Astrocyte (in vitro differentiated cells and primary cell): ENCODE results near the gene TMEM52B.

Experiments used
- EZH2 ChIP-seq: IDR thresholded peaks from 2 replicates; pipeline ENCODE4 v1.6.1; 2012; ENCODE audit warnings: mild to moderate bottlenecking, low read length, inconsistent platforms; ENCODE audit not compliant: insufficient read depth
- TF ChIP-seq, protein P1 (sequence below): IDR thresholded peaks from 2 replicates; pipeline ENCODE4 v1.5.1; 2011; ENCODE audit warnings: low read depth, mild to moderate bottlenecking, inconsistent platforms, low read length, moderate library complexity; ENCODE audit not compliant: insufficient read depth

DNA sequence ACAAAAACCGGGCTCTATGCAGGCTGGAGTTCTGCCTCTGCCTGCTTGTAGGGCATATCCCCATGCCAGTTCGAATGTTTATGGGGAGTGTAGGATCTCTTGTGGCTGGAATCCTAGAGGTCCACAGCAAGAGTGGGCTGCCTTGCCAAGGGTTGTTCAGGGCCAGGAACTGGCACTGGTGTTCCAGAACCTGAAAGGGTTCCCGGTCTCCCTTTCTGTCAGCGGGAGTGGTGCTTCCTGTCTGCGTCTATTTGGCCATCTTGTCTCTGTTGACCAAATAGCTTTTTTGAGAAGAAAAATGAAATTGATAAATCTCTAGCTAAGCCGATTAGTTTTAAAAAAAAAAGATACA, 24.7 kb upstream of the TMEM52B start:
- TF ChIP-seq, protein P1, sequence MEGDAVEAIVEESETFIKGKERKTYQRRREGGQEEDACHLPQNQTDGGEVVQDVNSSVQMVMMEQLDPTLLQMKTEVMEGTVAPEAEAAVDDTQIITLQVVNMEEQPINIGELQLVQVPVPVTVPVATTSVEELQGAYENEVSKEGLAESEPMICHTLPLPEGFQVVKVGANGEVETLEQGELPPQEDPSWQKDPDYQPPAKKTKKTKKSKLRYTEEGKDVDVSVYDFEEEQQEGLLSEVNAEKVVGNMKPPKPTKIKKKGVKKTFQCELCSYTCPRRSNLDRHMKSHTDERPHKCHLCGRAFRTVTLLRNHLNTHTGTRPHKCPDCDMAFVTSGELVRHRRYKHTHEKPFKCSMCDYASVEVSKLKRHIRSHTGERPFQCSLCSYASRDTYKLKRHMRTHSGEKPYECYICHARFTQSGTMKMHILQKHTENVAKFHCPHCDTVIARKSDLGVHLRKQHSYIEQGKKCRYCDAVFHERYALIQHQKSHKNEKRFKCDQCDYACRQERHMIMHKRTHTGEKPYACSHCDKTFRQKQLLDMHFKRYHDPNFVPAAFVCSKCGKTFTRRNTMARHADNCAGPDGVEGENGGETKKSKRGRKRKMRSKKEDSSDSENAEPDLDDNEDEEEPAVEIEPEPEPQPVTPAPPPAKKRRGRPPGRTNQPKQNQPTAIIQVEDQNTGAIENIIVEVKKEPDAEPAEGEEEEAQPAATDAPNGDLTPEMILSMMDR, result no peak
- no peak for TF ChIP-seq EZH2
